H9 (cell line): ENCODE results near the gene RBM8A. TPM values are rescaled to one million over a fixed set of nuclear protein-coding genes. Genes with fewer than 3 reads are reported as not detected.

Experiments
- DNase-seq: peaks from one replicate; pipeline ENCODE4 v3.0.0-alpha.2; 2017
- H2AFZ ChIP-seq: one replicate; pipeline ENCODE4 v1.6.1; 2013; ENCODE audit warnings: mild to moderate bottlenecking, low read length, control low read depth, moderate library complexity
- H2AK5ac ChIP-seq: 2 replicates; pipeline ENCODE4 v1.6.1; 2013; ENCODE audit warnings: low read length, control low read depth, mixed read lengths; ENCODE audit not compliant: insufficient read length
- H2BK120ac ChIP-seq: one replicate; pipeline ENCODE4 v1.6.1; 2013; ENCODE audit warnings: low read depth, mild to moderate bottlenecking, low read length, control low read depth, inconsistent platforms; ENCODE audit not compliant: poor library complexity, severe bottlenecking
- H2BK12ac ChIP-seq: 2 replicates; pipeline ENCODE4 v1.6.1; 2013; ENCODE audit warnings: low read length, control low read depth, mixed read lengths, low read depth; ENCODE audit not compliant: insufficient read length
- H2BK15ac ChIP-seq: 2 replicates; pipeline ENCODE4 v1.6.1; 2013; ENCODE audit warnings: low read depth, low read length, control low read depth
- H2BK20ac ChIP-seq: one replicate; pipeline ENCODE4 v1.6.1; 2013; ENCODE audit warnings: low read depth, mild to moderate bottlenecking, low read length, control low read depth, inconsistent platforms; ENCODE audit not compliant: poor library complexity, severe bottlenecking
- H2BK5ac ChIP-seq: 2 replicates; pipeline ENCODE4 v1.6.1; 2013; ENCODE audit warnings: low read length, control low read depth, mixed read lengths; ENCODE audit not compliant: insufficient read length
- H3K14ac ChIP-seq: 2 replicates; pipeline ENCODE4 v1.6.1; 2013; ENCODE audit warnings: low read length, control low read depth; ENCODE audit not compliant: insufficient read depth
- H3K18ac ChIP-seq: 2 replicates; pipeline ENCODE4 v1.6.1; 2013; ENCODE audit warnings: low read depth, mild to moderate bottlenecking, mixed read lengths, low read length, control low read depth; ENCODE audit not compliant: insufficient read length
- H3K23ac ChIP-seq: 2 replicates; pipeline ENCODE4 v1.6.1; 2013; ENCODE audit warnings: low read length, control low read depth, mixed read lengths, low read depth; ENCODE audit not compliant: insufficient read length
- H3K23me2 ChIP-seq: 2 replicates; pipeline ENCODE4 v1.6.1; 2013; ENCODE audit warnings: low read depth, mild to moderate bottlenecking, mixed read lengths, low read length, control low read depth; ENCODE audit not compliant: insufficient read length, poor library complexity, severe bottlenecking
- H3K27ac ChIP-seq: 2 replicates; pipeline ENCODE4 v1.5.1; 2013; ENCODE audit warnings: low read length, control low read depth, mixed read lengths, low read depth; ENCODE audit not compliant: insufficient read length
- H3K27me3 ChIP-seq: 2 replicates; pipeline ENCODE4 v1.6.1; 2013; ENCODE audit warnings: low read length, control low read depth, inconsistent platforms; ENCODE audit not compliant: insufficient read depth
- H3K4ac ChIP-seq: 2 replicates; pipeline ENCODE4 v1.6.1; 2013; ENCODE audit warnings: low read depth, mild to moderate bottlenecking, control low read depth, inconsistent platforms, low read length, moderate library complexity
- H3K4me1 ChIP-seq: 2 replicates; pipeline ENCODE4 v1.6.1; 2013; ENCODE audit warnings: low read length, control low read depth, inconsistent platforms; ENCODE audit not compliant: insufficient read depth
- H3K4me2 ChIP-seq: 2 replicates; pipeline ENCODE4 v1.6.1; 2013; ENCODE audit warnings: low read length, control low read depth, mixed read lengths; ENCODE audit not compliant: insufficient read length, insufficient read depth
- H3K56ac ChIP-seq: 2 replicates; pipeline ENCODE4 v1.6.1; 2013; ENCODE audit warnings: low read depth, mild to moderate bottlenecking, mixed read lengths, low read length, control low read depth; ENCODE audit not compliant: insufficient read length
- H3K79me1 ChIP-seq: 2 replicates; pipeline ENCODE4 v1.6.1; 2013; ENCODE audit warnings: low read depth, mild to moderate bottlenecking, moderate library complexity, low read length, control low read depth, inconsistent platforms; ENCODE audit not compliant: insufficient read depth, poor library complexity, severe bottlenecking
- H3K79me2 ChIP-seq: 2 replicates; pipeline ENCODE4 v1.6.1; 2013; ENCODE audit warnings: low read length, control low read depth, inconsistent platforms; ENCODE audit not compliant: insufficient read depth
- H3K9ac ChIP-seq: 2 replicates; pipeline ENCODE4 v1.6.1; 2013; ENCODE audit warnings: low read length, control low read depth, mixed read lengths; ENCODE audit not compliant: insufficient read length; ENCODE audit errors: extremely low read depth
- H3K9me3 ChIP-seq: one replicate; pipeline ENCODE4 v1.6.1; 2013; ENCODE audit warnings: low read depth, low read length, inconsistent platforms; ENCODE audit not compliant: control insufficient read depth
- H3T11ph ChIP-seq: one replicate; pipeline ENCODE4 v1.6.1; 2013; ENCODE audit warnings: mild to moderate bottlenecking, low read length, control low read depth, inconsistent platforms
- H4K20me1 ChIP-seq: one replicate; pipeline ENCODE4 v1.6.1; 2013; ENCODE audit not compliant: control insufficient read depth, insufficient read length, insufficient read depth
- H4K5ac ChIP-seq: 2 replicates; pipeline ENCODE4 v1.6.1; 2013; ENCODE audit warnings: low read depth, mild to moderate bottlenecking, mixed read lengths, low read length, control low read depth; ENCODE audit not compliant: insufficient read length
- H4K8ac ChIP-seq: replicated peaks from 2 replicates; pipeline ENCODE4 v1.6.1; 2013; ENCODE audit warnings: low read length, control low read depth, mixed read lengths, low read depth; ENCODE audit not compliant: insufficient read length
- H4K91ac ChIP-seq: 2 replicates; pipeline ENCODE4 v1.6.1; 2013; ENCODE audit warnings: low read depth, mild to moderate bottlenecking, moderate library complexity, mixed read lengths, low read length, control low read depth; ENCODE audit not compliant: insufficient read length
- H3K27ac Mint-ChIP-seq, 3 experiments: 2 replicates in 2 of 3; 3 replicates in 1 of 3; pipeline ENCODE4 v1.8.0; 2020 to 2021; ENCODE audit warnings: mixed read lengths in 3 of 3, mild to moderate bottlenecking in 1 of 3, moderate library complexity in 1 of 3
- H3K27me3 Mint-ChIP-seq: 2 replicates; pipeline ENCODE4 v1.8.0; 2021; ENCODE audit warnings: low read depth, mild to moderate bottlenecking, moderate library complexity, mixed read lengths
- H3K36me3 Mint-ChIP-seq, 3 experiments: 2 replicates in 2 of 3; 3 replicates in 1 of 3; pipeline ENCODE4 v1.8.0; 2020 to 2021; ENCODE audit warnings: low read depth in 3 of 3, mixed read lengths in 3 of 3; ENCODE audit not compliant: insufficient read depth in 1 of 3
- H3K4me1 Mint-ChIP-seq, 2 experiments: 2 replicates each; pipeline ENCODE4 v1.8.0; 2020; ENCODE audit warnings: mixed read lengths in 2 of 2
- H3K4me3 Mint-ChIP-seq, 2 experiments: 2 replicates in 1 of 2; 3 replicates in 1 of 2; pipeline ENCODE4 v1.8.0; 2020 to 2021; ENCODE audit warnings: mild to moderate bottlenecking in 2 of 2, mixed read lengths in 2 of 2, moderate library complexity in 1 of 2
- H3K9me3 Mint-ChIP-seq, 2 experiments: 2 replicates in 1 of 2; 3 replicates in 1 of 2; pipeline ENCODE4 v1.8.0; 2020; ENCODE audit warnings: mild to moderate bottlenecking in 2 of 2, mixed read lengths in 2 of 2, moderate library complexity in 1 of 2
- WGBS: extraction: QIAGEN DNeasy Blood & Tissue Kit; methylation state at CpG from one replicate; pipeline ENCODE4 v1.1.7; 2013; ENCODE audit warnings: missing lambda C conversion rate, low lambda C conversion rate, mixed read lengths; ENCODE audit not compliant: insufficient read length; ENCODE audit errors: extremely low coverage; 5-methylcytosine and 5-hydroxymethylcytosine counted together
- total RNA-seq: library from RNA; stranded (reverse); gene quantifications from 2 replicates; pipeline ENCODE4 v1.2.1, GENCODE V29; 2021
- TF ChIP-seq, protein P1 (sequence below): fragments of 200-600 bp; sonication (generic); conservative IDR thresholded peaks from 3 replicates; pipeline ENCODE4 v1.8.0; 2021; ENCODE audit warnings: antibody characterized with exemption, mild to moderate bottlenecking

Gene RBM8A
- total RNA-seq, 1 experiment from 2014 or later = 298 TPM

DNA sequence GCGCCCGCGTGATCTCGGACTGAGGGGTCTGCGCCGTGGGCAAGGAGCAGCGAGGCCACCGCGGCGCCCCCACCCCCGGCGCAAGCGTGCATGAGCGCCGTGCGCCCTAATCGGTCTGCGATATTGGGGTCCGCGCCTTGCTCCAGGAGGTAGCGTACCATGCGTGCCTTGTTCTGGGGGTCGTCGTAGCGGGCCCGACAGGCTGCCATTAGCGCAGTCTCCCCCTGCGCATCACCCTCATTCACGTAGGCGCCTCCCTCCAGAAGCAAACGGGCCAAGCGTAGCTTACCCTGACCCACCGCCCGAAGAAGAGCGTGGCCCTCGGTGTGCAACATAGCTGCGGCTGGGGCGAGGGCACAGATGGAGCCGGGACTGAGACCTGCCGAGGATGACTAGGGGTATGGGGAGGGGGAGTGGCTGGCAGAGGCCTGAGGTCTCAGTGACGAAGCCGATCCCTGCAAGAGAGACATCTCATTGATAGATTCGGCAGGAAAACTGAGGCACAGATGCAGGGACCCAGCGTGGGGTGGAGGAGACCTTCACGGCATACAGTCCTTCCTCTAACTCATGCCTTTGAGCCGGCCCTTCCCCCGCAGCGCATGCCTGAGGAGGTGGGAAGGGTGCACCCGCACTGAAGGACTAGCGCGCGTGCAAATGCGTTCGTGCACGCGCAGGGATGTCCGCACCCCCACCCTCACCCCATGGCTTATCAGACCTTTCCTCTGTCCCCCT lies 34.3 kb upstream of the RBM8A start:
- no peaks in the 10 kb centered on the region for H3K79me1 ChIP-seq
- H3K27me3 ChIP-seq = peaks cover 42% of the 10 kb centered on the region
- no peak for DNase-seq
- no peak overlapping the region for H3K23ac ChIP-seq
- Mint-ChIP-seq H3K27ac (no peak overlapping the region), H3K36me3 (no peaks in the 10 kb centered on the region; a peak in 1 of 7 replicates), H3K4me3 (peak overlapping the region; percentile 87 to 95), H3K27me3 (peaks cover 71% of the 10 kb centered on the region), H3K4me1 (peaks cover 40 to 50% of the 10 kb centered on the region in 2 experiments), H3K9me3 (no peaks in the 10 kb centered on the region)
- H2AFZ ChIP-seq = no peak overlapping the region
- H4K20me1 ChIP-seq = no peaks in the 10 kb centered on the region
- H2BK5ac ChIP-seq = no peak overlapping the region
- no peak overlapping the region for H2BK20ac ChIP-seq
- H3K79me2 ChIP-seq = no peaks in the 10 kb centered on the region
- H3K27ac ChIP-seq = no peak overlapping the region
- no peak overlapping the region for H4K91ac ChIP-seq
- no peak overlapping the region for H4K5ac ChIP-seq
- no peak overlapping the region for H2BK120ac ChIP-seq
- peaks cover 2% of the 10 kb centered on the region; the same call in 1 of the 2 replicates for H3K4me1 ChIP-seq
- TF ChIP-seq, protein P1, sequence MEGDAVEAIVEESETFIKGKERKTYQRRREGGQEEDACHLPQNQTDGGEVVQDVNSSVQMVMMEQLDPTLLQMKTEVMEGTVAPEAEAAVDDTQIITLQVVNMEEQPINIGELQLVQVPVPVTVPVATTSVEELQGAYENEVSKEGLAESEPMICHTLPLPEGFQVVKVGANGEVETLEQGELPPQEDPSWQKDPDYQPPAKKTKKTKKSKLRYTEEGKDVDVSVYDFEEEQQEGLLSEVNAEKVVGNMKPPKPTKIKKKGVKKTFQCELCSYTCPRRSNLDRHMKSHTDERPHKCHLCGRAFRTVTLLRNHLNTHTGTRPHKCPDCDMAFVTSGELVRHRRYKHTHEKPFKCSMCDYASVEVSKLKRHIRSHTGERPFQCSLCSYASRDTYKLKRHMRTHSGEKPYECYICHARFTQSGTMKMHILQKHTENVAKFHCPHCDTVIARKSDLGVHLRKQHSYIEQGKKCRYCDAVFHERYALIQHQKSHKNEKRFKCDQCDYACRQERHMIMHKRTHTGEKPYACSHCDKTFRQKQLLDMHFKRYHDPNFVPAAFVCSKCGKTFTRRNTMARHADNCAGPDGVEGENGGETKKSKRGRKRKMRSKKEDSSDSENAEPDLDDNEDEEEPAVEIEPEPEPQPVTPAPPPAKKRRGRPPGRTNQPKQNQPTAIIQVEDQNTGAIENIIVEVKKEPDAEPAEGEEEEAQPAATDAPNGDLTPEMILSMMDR = no peak
- H3K18ac ChIP-seq = no peak overlapping the region
- no peak overlapping the region for H3K4ac ChIP-seq
- H4K8ac ChIP-seq = no peak overlapping the region
- H3K23me2 ChIP-seq = peaks cover 31% of the 10 kb centered on the region
- no peaks in the 10 kb centered on the region for H3K9me3 ChIP-seq
- no peak overlapping the region for H3K14ac ChIP-seq
- no peak overlapping the region for H3T11ph ChIP-seq
- no peak overlapping the region for H2AK5ac ChIP-seq
- H2BK15ac ChIP-seq = no peak overlapping the region
- H3K4me2 ChIP-seq = peak overlapping the region; percentile 75
- WGBS = no CpG with 5 or more reads among the region's 57 CpGs
- H3K9ac ChIP-seq = no peak overlapping the region
- no peak overlapping the region for H3K56ac ChIP-seq
- H2BK12ac ChIP-seq = no peak overlapping the region
